HG02870 (cell line): ENCODE results near the gene TRIM10.

Source experiments
- ATAC-seq: cut with Tn5 transposase; IDR thresholded peaks from one replicate; pipeline ENCODE4 v1.9.1; 2021; ENCODE audit warnings: mild to moderate bottlenecking, moderate library complexity; ENCODE audit not compliant: unreplicated experiment

TRIM10 gene

GRCh38 chr6:30160785-30161531, at the start of gene TRIM10:
TRIM10 (minus strand) TSS chr6:30161211; CDS start chr6:30160858, 353 bp downstream.
- no peak for ATAC-seq

DNA sequence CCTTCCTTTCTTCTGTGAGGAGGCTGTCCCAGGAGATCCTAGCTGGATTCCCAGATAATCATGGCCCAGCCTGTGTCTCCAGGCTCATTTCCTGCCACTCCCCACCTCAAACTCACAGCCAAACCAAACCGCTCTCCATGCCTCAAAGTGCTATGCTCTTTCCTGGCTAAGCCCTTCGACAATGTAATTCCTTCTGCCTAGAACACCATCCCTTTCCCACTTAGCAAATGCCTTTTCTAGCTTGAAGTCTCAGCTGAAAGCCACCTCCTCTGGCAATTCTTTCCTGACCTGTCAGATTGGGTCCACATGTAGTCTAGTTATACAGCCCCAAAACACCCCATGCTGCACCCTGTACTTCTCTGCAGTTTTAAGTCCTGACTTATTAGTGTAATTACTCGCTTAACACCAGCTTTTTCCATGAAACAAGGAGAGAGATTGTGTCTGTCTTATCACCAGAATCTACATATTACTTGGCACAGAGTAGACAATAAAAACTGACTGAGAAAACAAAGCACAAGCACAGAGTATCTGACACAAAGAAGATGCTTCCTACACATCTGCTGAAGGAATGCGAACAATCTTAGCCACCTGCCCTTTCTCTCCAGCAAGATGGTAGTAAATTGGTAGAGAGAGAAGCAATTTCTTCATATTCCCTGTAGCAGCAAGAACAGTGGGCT, 46.7 kb upstream of the TRIM10 start:
- no peak for ATAC-seq

- ATAC-seq = no peak
These were observed 46.0 kb upstream of the TRIM10 start for GRCh38 chr6:30206799-30207618.

DNA sequence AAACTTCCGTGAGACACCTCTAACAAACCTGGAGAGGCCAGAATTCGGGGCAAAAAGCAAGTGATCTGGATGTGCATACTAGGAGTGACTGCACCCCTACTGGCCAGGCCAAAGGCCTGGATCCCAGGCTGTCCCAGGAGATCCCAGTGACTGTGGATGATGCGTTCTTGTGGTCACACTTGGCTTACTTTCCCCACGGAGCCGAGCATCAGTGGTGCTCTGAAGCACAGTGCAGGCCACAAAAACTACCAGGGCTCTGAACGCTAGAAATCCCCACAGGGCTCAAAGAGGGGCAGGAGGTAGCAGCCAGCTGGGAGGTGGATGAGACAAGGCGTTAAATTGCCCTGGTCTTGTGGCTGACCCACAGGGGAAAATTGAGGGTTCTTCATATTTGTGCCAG, 45.1 kb upstream of the TRIM10 start:
- ATAC-seq = no peak

- ATAC-seq = no peak
These were observed 43.1 kb upstream of the TRIM10 start for GRCh38 chr6:30204116-30204515.

DNA sequence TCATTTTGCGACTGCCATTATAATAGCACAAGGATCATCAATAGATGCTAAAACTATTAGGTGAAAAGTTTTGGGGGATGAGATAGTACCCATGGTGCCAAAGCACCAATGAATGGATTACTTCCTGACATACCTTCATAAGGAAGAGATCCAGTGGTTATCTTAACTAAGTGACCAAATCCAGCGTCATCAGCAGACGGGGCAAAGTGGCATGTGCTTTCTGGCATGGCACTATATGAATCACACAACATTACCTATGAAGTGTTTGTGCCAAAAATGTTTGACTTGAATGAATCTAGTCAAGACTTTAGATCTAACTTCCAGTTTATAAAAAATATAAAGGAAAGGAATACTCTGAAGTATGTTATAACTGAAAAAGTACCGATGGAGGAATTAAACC, 41.4 kb upstream of the TRIM10 start:
- no peak for ATAC-seq

DNA sequence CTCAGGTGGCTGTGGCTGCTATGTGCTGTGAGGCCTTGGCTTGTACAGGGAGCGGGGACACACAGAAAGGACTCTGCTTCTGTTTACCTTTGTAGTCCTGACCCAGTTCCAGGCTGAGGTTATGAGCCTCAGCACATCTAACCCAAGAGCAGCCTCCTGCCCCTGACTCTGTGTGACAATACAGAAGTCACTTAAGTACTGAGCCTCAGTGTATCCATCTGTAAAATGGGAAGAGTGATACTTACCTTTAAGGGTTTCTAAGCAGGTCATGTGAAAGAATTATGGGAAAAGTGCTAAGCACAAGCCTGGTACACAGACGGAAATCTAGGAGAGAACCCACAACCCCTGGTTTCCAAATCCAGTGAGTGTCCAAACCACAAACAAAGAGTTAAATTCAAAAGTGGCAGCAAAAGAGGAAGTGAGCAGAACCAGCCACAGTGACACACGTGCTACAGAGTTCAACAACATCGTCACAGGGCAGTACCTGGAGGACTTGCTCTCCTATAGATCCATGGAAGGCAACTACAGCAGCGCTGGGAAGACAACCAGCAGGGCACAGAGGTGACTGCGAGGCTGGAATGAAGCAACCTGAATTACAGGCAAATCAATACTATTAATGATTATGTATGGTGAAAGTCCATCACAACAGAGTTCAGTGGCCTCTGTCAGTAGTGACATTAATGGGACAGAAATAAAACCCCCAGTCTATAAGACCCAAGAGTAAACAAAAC, 39.7 kb upstream of the TRIM10 start:
- ATAC-seq = peak; percentile 49

DNA sequence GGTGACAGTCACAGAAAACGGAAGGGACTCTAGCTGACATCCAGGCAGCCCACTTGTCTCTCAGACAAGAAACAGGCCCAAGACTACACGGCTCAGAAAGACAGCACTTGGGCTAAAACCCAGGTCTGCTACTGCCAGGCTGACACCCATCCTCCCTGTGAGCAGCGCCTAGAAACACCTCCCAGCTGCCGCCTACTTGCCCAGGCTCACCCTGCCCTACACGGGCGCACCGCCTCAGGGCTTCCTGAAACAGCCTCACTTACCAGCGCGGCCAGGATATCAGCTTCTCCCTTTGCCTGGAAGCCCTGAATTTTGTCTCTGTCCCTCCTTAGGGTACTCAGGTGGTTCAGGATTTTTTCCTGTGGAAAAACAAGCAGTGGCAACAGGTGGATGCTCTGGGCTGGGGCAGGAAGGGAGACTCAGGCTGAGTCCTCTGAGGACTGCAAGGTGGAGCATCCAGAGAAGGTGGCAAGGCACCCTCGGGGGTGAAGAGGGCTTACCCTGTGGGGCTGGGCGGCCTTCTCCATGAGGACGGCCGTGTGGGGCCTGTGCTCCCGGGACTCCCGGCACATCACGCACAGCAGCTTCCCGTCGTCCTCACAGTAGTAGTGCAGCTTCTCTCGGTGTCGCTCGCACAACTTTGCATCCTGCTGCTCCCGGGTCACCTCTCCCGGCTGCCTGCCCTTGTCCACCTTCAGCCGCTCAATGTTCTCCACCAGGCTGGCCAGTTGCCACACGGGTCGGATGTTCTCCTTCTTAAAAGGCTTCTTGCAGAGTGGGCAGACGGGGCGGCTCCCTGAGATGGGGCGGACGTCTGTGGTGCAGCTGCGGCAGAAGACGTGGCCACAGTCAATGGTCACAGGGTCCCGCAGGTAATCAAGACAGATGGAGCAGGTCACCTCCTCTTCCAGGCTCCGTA, 37.4 kb upstream of the TRIM10 start:
- no peak for ATAC-seq

GRCh38 chr6:30196376-30196775, 35.4 kb upstream of the TRIM10 start:
- ATAC-seq = no peak

GRCh38 chr6:30195951-30196350, 34.9 kb upstream of the TRIM10 start:
- no peak for ATAC-seq

GRCh38 chr6:30194797-30195690, 34.0 kb upstream of the TRIM10 start:
- ATAC-seq = no peak

DNA sequence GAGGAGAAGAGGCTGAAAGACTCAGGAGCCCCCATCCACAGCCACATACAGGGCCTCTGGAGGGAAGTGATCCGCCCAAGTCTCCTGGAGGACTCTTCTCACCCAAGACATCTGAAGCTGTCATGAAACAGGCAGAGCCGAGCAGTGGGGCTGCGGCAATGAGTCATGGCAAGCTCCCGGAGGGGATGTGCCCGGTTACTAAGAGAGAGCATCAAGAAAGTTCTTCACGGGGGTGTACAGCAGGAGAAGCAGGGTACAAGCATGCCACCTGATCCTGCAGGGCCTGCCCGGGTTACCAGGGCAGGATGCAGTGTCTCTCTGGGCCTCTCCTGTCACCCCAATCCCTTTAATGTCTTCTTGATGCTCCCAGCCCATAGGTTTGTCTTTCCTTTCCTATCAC, 31.1 kb upstream of the TRIM10 start:
- no peak for ATAC-seq

DNA sequence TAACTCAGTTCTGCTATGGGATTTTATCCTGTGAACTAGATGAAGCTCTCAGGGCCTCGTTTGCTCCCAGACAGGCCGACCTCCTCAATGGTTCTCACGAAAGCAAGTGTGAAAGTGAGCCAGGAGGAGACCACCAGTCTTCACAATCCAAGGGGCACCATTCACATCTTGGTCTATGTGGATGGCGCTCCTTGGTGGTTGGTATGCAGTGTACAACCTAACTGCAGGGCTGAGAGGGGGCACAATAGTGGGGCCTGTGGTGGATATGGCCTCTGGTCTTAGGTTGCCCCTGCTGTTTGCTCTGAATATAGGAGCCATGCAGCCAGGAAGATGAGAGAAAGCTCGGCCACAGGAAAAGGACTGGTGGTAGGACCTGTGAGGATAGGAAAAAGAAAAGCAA, 27.5 kb upstream of the TRIM10 start:
- ATAC-seq = no peak

- ATAC-seq = no peak
These were observed 25.0 kb upstream of the TRIM10 start for GRCh38 chr6:30185846-30186484.

DNA sequence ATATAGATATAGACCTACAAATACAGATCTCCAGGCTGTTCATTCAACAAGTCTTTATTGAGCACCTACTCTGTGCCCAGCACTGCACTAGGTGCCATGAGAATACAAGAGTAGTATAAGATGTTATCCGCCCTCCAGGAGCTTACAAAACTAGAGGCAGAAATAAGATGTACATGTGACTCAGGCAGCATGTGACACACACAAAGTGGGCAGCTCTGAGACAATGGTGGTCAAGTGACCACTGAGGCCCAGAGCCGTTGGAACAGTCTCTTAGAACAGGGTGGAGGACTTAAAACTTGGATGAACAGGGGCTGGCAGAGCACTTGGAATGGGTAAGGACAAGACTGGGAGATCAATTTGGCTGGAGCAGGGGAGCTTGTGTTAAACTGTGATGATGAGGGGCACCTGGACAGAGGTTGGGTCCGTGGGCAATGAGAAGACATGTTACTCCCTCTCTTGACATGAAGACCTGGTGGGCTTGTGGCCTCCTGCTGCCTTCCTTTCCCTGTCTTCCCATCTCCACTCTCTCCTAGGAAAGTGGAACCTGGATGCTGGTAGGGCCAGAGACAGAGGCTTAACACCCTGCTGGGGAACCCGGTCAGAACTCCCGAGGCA, 23.5 kb upstream of the TRIM10 start:
- no peak for ATAC-seq

DNA sequence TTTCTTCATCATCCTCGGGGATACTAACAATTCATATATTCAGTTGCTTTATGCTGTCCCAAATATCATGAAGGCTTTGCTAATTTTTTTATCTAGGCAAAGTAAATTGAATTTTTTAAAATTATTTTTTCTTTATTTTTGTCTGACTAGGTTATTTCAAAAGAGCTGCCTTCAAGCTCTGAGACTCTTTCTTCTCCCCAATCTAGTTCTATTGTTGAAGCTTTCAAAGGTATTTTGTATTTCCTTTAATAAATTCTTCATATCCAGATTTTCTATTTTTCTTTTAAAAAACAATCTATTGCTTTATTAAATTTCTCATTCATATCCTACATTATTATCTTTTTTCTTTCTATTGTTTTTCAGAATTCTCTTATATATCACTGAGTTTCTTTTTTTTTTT, 19.1 kb upstream of the TRIM10 start:
- no peak for ATAC-seq

DNA sequence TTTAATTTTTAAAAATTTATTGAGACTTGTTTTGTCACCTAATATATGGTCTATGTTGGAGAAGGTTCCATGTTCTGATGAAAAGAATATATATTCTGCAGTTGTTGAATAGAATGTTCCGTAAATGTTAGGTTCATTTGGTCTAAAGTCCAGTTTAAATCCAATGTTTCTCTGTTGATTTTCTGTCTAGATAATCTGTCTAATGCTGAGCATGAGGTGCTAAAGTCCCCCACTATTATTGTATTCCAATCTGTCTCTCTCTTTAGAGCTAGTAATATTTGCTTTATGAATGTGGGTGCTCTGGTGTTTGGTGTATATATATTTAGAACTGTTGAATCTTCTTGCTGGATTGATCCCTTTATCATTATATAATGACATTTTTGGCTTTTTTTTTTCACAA, 17.8 kb upstream of the TRIM10 start:
- ATAC-seq = no peak

- no peak for ATAC-seq
These were observed 14.8 kb upstream of the TRIM10 start for GRCh38 chr6:30175765-30176164.
